Keratinocyte (primary cell): ENCODE measurements around the gene LHX3. TPM values are rescaled to one million over a fixed set of nuclear protein-coding genes. Genes with fewer than 3 reads are reported as not detected.

Source experiments
- DNase-seq: peaks from one replicate; pipeline ENCODE4 v3.0.0-alpha.2; 2011; ENCODE audit warnings: low read depth, missing footprints, low spot score
- FAIRE-seq: peaks from 2 replicates; lab custom pipeline; 2011; peaks lifted over from hg19 to GRCh38; lab: Jason Lieb, UNC
- H2AFZ ChIP-seq: 2 replicates; pipeline ENCODE4 v1.6.0; 2012; ENCODE audit warnings: low read length, control low read depth, inconsistent platforms; ENCODE audit not compliant: control insufficient read depth
- H3K27ac ChIP-seq: 2 replicates; pipeline ENCODE4 v1.5.1; 2011; ENCODE audit warnings: low read length; ENCODE audit not compliant: control insufficient read depth, insufficient read depth
- H3K27me3 ChIP-seq: 3 replicates; pipeline ENCODE4 v1.6.0; 2011; ENCODE audit warnings: low read length; ENCODE audit not compliant: control insufficient read depth, insufficient read depth; ENCODE audit errors: extremely low read depth
- H3K36me3 ChIP-seq, 2 experiments: 2 replicates in 1 of 2; 3 replicates in 1 of 2; pipeline ENCODE4 v1.5.1; 2011; ENCODE audit warnings: low read length in 2 of 2, mild to moderate bottlenecking in 1 of 2; ENCODE audit not compliant: control insufficient read depth in 2 of 2, insufficient read depth in 2 of 2; ENCODE audit errors: extremely low read depth in 1 of 2
- H3K4me1 ChIP-seq: 3 replicates; pipeline ENCODE4 v1.5.1; 2011; ENCODE audit warnings: low read length; ENCODE audit not compliant: control insufficient read depth, insufficient read depth; ENCODE audit errors: extremely low read depth
- H3K4me2 ChIP-seq: 3 replicates; pipeline ENCODE4 v1.6.0; 2011; ENCODE audit warnings: low read depth, low read length; ENCODE audit not compliant: control insufficient read depth, insufficient read depth; ENCODE audit errors: extremely low read depth
- H3K4me3 ChIP-seq, 3 experiments: fragments of 200-600 bp in 1 of 3; sonication (generic) in 1 of 3; 2 replicates in 2 of 3; 3 replicates in 1 of 3; pipeline ENCODE4 v1.5.1; 2011 to 2016; ENCODE audit warnings: low read length in 3 of 3, mild to moderate bottlenecking in 3 of 3, control low read depth in 2 of 3, inconsistent platforms in 1 of 3, low read depth in 1 of 3, mixed read lengths in 1 of 3, mixed run types in 1 of 3, moderate library complexity in 1 of 3; ENCODE audit not compliant: control insufficient read depth in 2 of 3, insufficient read depth in 2 of 3; ENCODE audit errors: extremely low read depth in 1 of 3
- H3K79me2 ChIP-seq: 2 replicates; pipeline ENCODE4 v1.6.0; 2012; ENCODE audit warnings: low read length; ENCODE audit not compliant: control insufficient read depth, insufficient read depth
- H3K9ac ChIP-seq: 3 replicates; pipeline ENCODE4 v1.6.0; 2011; ENCODE audit warnings: low read length; ENCODE audit not compliant: control insufficient read depth, insufficient read depth; ENCODE audit errors: extremely low read depth
- H3K9me1 ChIP-seq: 3 replicates; pipeline ENCODE4 v1.6.0; 2011; ENCODE audit warnings: low read length; ENCODE audit not compliant: control insufficient read depth, insufficient read depth; ENCODE audit errors: extremely low read depth
- H3K9me3 ChIP-seq: 2 replicates; pipeline ENCODE4 v1.5.1; 2012; ENCODE audit warnings: low read depth, low read length; ENCODE audit not compliant: control insufficient read depth
- H4K20me1 ChIP-seq: 3 replicates; pipeline ENCODE4 v1.6.0; 2011; ENCODE audit warnings: low read length; ENCODE audit not compliant: control insufficient read depth, insufficient read depth; ENCODE audit errors: extremely low read depth
- CTCF ChIP-seq, 3 experiments: IDR thresholded peaks in 1 of 3; conservative IDR thresholded peaks in 1 of 3; optimal IDR thresholded peaks in 1 of 3; 2 replicates in 2 of 3; 3 replicates in 1 of 3; pipeline versions ENCODE3 to v1.5.1; 2011; ENCODE audit warnings: low read length in 3 of 3, mild to moderate bottlenecking in 3 of 3, moderate library complexity in 2 of 3, control low read depth in 1 of 3, inconsistent platforms in 1 of 3; ENCODE audit not compliant: insufficient read depth in 2 of 3; ENCODE audit errors: extremely low read depth in 1 of 3
- EZH2 ChIP-seq: IDR thresholded peaks from one replicate; pipeline ENCODE4 v1.6.1; 2012; ENCODE audit warnings: inconsistent platforms, mild to moderate bottlenecking, low read length, moderate library complexity
- dilution Hi-C: fragments of 300-500 bp; cut with MboI; formaldehyde crosslinking; loops from one replicate; pipeline ENCODE4 v1.7.0; 2020; ENCODE audit warnings: low sequenced_read_pairs; ENCODE audit not compliant: extremely low pct_ligation_motif_present
- polyA plus RNA-seq, 5 experiments: library from polyadenylated mRNA; depleted of rRNA in 3 of 5; stranded (reverse) in 3 of 5; stranded (forward) in 1 of 5; unstranded in 1 of 5; fragments of >200 nt; gene quantifications; 1 replicate in 1 of 5; 2 replicates in 3 of 5; 3 replicates in 1 of 5; pipeline versions ENCODE4 v1.2.1 to v1.2.3, GENCODE V29; 2011 to 2012; ENCODE audit warnings: missing spikeins in 2 of 5, low read depth in 1 of 5, low replicate concordance in 1 of 5

LHX3 gene
- polyA plus RNA-seq, 1 donor (not counting 4 experiments of a cell fraction or from before 2014, with no cell fraction given), result not detected

DNA sequence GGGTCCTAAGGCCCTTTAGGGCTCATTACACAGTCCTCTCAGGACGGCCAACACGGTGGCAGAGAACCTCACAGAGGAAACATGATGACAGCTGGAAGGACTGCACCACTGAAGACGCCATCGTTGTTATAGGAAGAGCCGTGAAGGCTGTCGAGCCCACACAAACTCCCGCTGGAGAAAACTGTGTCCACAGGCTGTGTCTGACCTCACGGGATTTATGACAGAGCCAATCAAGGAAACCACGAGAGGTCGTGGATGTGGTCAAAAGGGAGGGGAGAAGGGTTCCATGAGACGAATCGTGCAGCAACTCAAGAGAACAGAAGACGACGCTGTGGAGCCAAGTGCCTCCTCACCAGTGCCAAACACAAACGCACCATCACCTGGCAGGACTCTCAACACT, 28.5 kb upstream of the LHX3 start:
- FAIRE-seq (no peak), DNase-seq (no peak)
- Histone ChIP-seq H3K4me1 (peaks cover 12% of the 10 kb centered on the region), H3K9ac (no peak overlapping the region), H3K4me2 (no peak overlapping the region), H3K36me3 (peaks cover 3 to 7% of the 10 kb centered on the region in 2 experiments), H3K79me2 (peaks cover 6% of the 10 kb centered on the region), H3K27me3 (no peaks in the 10 kb centered on the region), H3K4me3 (no peak overlapping the region), H3K9me1 (peaks cover 4% of the 10 kb centered on the region), H3K9me3 (no peaks in the 10 kb centered on the region), H2AFZ (no peak overlapping the region), H3K27ac (no peak overlapping the region), H4K20me1 (peaks cover 14% of the 10 kb centered on the region)
- dilution Hi-C loops, result no loop called here
- TF ChIP-seq EZH2, result no peak
- TF ChIP-seq CTCF (optimal IDR thresholded peaks at IDR 0.05 in 1 of 3, IDR thresholded peaks at IDR 0.05 in 1 of 3, conservative IDR thresholded peaks at IDR 0.05 in 1 of 3; ENCODE audit: extremely low read depth in 1 of 3, insufficient read depth in 2 of 3, low read length in 3 of 3), result no peak

GRCh38 chr9:136232969-136233368, 28.0 kb upstream of the LHX3 start:
- H3K9ac ChIP-seq, result no peak overlapping the region
- H3K9me3 ChIP-seq, result no peaks in the 10 kb centered on the region
- DNase-seq (no peak), FAIRE-seq (no peak)
- H3K4me2 ChIP-seq, result no peak overlapping the region
- no peaks in the 10 kb centered on the region for H3K27me3 ChIP-seq
- H3K4me1 ChIP-seq, result peaks cover 12% of the 10 kb centered on the region
- peaks cover 4% of the 10 kb centered on the region for H3K9me1 ChIP-seq
- dilution Hi-C loops, result no loop called here
- H3K36me3 ChIP-seq, result peaks cover 3 to 7% of the 10 kb centered on the region in 2 experiments
- peaks cover 3% of the 10 kb centered on the region for H3K79me2 ChIP-seq
- peaks cover 9% of the 10 kb centered on the region for H4K20me1 ChIP-seq
- no peak overlapping the region for H3K4me3 ChIP-seq
- no peak overlapping the region for H3K27ac ChIP-seq
- H2AFZ ChIP-seq, result no peak overlapping the region
- TF ChIP-seq EZH2, result no peak
- TF ChIP-seq CTCF (optimal IDR thresholded peaks at IDR 0.05 in 1 of 3, IDR thresholded peaks at IDR 0.05 in 1 of 3, conservative IDR thresholded peaks at IDR 0.05 in 1 of 3; ENCODE audit: extremely low read depth in 1 of 3, insufficient read depth in 2 of 3, low read length in 3 of 3), result no peak
